NB4 (cell line): ENCODE results near the gene GNB1.

Experiments used
- CTCF ChIP-seq: IDR thresholded peaks from one replicate; pipeline ENCODE4 v1.5.1; 2012; ENCODE audit warnings: low read depth, low read length
- MAX ChIP-seq: IDR thresholded peaks from 2 replicates; pipeline ENCODE4 v1.6.1; 2011; ENCODE audit warnings: low read depth, low read length
- MYC ChIP-seq: IDR thresholded peaks from 2 replicates; pipeline ENCODE4 v1.6.1; 2011; ENCODE audit warnings: low read depth, low read length
- POLR2A ChIP-seq: IDR thresholded peaks from 2 replicates; pipeline ENCODE4 v1.6.1; 2011; ENCODE audit warnings: mild to moderate bottlenecking; ENCODE audit not compliant: insufficient read length; ENCODE audit errors: extremely low read depth

GRCh38 chr1:1876335-1876930 lies 14.5 kb downstream of the GNB1 start:
- no peak for TF ChIP-seq CTCF
- TF ChIP-seq MAX, result no peak
- TF ChIP-seq POLR2A, result no peak
- no peak for TF ChIP-seq MYC
